ENCODE results near the gene KCNG3.

KCNG3 gene

DNA sequence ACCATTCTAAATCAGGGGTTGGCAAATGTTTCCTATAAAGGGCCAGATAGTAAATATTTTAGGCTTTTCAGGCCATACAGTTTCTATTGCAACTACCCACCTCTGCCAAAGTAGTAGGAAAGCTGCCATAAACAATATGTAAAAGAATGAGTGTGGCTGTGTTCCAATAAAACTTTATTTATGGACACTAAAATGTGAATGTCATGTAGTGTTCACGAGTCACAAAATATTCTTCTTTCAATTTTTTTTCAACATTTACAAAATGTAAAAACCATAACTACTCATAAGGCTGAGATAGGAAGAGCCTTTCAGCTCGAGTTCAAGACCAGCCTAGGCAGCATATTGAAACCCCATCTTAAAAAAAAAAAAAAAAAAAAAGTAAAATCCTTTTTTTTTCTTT is 13.4 kb downstream of the KCNG3 start:
- no peak for DNase-seq

DNA sequence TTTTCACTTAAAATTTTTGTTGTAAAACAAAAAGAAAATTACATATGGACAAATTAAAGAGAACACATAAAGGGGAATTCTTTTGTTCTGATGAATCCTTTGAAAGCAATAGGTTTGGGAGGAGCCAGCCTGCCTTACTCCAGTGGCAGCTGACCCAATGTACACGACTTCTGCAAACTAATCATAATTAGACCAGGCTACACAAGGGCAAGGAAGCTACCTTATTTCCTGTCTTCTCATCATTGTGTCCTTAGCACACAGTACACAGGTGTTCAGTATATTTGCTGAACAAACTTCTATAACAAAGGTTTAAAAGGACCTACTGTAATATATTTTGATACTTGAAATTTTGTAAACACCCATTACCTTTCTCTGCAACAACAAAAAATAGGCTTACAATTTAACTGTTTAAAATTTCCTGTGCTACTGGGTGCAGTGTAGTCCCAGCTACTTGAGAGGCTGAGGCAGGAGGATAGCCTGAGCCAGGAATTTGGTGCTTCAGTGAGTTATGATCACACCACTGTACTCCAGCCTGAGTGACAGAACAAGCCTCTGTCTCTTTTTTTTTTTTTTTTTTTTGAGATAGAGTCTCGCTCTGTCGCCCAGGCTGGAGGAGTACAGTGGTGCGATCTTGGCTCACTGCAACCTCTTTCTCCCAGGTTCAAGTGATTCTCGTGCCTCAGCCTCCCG is 18.9 kb downstream of the KCNG3 start:
- DNase-seq: no peak

DNA sequence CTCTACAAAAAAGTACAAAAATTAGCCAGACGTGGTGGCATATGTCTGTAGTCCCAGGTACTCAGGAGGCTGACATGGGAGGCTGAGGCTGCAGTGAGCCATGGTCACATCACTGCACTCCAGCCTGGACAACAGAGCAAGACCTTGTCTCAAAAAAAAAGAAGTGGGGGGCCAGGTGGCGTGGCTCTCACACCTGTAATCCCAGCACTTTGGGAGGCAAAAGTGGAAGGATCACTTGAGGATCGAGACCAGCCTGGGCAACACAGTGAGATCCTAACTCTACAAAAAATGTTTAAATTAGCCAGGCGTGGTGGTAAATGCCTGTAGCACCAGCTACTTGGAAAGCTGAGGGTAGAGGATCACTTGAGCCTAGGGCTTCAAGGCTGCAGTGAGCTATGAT is 23.1 kb downstream of the KCNG3 start:
- no peak for DNase-seq

DNA sequence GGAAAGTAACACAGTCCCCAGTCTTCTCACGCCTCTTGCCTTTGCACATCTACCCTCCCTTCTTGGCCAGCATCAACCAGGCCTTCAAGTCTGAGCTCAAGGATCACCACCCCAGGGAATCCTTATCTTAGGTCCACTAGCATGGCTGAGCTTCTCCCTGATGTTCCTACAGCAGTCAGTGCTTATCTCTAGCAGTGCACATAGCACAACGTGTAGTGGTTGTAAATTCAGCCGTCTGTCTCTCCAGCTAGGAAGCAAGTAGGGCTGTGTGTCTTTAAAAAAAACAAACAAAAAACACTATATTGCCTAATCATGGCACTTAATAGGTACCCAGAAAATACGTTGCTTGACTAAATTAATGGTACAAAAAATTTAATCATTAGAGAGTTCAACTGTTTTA is 29.2 kb downstream of the KCNG3 start:
- no peak for DNase-seq

DNA sequence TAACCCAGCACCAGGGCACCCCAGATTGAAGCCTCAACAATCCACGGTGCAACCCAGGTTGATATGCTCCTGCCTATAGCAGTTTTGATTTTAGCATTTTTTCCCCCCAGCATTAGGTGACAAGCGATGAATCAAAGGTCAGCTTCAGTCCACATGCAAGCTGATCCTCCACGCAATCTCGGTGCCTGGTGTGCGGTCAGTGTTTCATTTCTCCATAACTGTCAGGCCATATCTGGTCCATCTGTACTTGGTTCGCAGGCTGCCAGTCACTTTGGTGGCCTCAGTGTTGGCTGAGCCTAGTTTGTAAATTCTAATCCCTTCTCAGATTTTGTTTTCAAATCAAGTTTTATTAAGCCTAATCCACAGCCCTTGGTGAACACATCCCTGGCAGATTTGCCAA is 30.2 kb downstream of the KCNG3 start:
- DNase-seq: no peak

DNA sequence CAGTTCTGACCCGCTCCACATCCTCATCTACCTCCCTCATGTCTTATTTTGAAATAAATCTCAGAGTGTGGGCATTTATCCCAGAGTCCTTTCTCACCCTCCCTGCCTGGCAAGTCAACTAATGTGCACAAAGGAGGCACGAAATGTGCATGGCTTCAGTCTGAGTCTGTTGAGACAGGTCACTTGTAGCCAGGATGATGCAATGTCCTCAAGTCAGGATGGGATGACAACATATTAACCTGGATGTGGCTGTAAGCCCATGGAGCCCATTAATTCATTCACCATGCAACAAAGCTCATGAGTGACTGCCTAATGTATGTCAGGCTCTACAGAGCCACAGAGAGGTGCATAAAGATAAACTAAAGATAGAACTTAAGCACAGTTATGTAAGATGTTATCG is 34.5 kb downstream of the KCNG3 start:
- DNase-seq: no peak

DNA sequence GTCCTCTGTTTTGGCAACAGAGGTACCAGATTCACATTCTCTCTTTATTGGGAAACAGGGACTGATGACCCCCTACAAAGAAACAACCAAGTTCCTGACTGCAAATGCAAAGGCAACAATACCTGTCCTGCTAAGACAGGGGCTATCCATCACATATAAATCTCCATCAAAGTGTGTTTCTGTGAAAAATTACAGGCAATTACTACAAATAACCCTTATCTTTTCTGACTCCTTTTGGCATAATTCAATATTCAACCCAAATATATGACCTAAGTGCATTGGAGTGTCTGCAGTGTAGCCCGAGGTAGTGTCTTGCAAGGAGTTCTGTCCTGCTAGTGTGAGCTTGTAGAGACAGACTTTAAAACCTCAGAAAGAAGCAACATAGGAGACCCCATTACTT is 35.4 kb downstream of the KCNG3 start:
- DNase-seq: no peak

DNA sequence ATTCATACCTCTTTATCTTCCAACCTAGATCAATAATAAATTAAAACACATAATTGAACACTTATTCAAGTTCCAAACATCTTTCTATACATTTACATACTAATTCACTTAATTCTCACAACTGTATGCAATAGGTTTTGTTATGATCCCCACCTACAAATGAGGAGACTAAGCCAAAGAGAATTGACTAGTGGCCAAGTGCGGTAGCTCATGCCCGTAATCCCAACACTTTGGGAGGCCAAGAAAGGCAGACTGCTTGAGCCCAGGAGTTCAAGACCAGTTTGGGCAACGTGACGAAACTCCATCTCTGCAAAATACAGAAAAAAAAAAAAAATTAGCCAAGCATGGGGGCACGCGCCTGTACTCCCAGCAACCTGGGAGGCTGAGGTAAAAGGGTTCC is 36.8 kb downstream of the KCNG3 start:
- DNase-seq: no peak

DNA sequence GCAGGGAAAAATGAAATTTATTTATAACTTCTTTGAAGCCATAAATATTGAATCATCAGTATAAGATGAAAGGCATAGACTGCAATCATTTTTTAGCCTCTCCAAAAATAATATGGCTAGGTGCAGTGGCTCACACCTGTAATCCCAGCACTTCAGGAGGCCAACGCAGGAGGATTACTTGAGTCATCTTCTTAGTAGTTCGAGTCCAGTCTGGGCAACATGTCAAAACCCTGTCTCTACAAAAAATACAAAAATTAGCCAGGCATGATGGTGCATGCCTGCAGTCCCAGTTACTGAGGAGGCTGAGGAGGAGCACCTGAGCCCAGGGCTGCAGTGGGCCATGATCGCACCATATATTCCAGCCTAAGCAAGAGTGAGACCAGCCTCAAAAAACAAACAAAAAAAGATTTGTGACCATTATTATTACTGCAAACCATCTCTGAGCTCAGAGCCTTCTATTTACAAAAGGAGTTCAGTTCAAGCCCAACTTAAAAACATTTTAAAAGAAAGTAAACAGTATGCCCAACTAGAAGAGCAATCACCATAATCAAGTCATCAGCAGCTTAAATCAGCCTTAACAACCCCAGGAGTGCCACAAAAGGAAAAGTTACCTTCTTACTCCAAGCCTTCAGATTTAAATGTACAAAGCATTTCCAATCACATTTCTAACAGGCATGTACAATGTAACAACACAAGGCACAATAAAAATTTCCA is 37.5 kb downstream of the KCNG3 start:
- DNase-seq: no peak

DNA sequence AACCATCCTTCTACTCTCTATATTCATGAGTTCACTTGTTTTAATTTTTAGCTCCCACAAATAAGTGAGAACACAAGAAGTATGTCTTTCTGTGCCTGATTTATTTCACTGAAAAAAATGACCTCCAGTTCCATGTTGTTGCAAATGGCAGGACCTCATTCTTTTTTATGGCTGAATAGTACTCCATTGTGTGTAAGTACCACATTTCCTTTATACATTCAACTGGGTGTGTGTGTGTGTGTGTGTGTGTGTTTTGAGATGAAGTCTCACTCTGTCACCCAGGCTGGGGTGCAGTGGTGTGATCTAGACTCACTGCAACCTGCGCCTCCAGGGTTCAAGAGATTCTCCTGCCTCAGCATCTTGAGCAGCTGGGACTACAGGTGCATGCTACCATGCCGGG is 41.2 kb downstream of the KCNG3 start:
- no peak for DNase-seq

DNA sequence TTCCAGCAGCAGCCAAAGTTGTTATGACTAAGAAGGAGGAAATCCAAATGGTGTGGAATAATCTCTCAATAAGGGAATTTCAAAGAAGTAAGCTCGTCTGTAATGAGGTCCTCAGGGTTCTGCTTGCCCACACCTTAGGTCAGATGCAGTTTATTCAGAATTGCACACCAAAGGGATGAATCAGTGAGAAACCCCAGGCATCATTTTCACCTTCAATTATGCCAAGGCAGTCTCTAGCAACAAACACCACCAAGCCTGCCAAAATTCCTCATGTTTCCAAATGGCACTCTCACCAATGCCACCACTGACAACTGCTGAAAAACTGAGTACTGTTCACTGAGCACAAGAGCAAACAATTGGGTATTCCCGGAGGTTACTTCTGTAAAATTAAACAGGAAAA is 43.6 kb downstream of the KCNG3 start:
- no peak for DNase-seq

DNA sequence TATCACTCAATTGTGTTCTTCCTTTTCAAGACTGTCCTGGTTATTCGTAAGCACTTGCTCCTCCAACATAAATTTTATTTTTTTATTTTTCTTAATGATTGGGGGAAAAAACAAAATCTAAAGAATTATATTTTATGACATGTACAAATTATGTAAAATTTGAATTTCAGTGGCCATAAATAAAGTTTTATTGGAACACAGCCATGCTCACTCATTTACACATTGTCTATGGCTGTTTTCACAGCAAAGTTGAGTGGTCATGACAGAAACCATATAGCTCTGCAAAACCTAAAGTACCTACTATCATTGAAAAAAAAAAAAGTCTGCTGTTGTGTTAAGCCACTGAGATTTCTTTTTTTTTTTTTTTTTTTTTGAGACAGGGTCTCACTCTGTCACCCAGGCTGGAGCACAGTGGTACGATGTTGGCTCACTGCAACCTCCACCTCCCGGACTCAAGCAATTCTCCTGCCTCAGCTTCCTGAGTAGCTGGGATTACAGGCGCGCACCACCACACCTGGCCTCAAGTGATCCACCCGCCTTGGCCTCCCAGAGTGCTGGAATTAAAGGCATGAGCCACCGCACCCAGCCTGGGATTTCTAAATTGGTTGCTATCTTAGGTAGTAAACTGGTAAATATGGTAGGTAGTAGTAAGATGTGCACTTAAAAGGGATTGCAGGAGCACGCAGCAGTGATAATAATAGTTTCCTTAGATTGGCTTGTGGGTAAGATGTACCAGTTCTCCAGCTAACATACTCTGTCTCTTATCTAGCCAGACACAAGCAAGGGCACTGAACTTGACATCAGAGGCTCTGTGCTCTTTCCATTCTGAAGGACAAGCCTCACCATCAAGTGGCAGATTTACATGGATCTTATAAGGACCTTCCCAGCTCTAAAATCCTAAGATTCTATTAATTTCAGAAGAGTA is 44.4 kb downstream of the KCNG3 start:
- DNase-seq: no peak

DNA sequence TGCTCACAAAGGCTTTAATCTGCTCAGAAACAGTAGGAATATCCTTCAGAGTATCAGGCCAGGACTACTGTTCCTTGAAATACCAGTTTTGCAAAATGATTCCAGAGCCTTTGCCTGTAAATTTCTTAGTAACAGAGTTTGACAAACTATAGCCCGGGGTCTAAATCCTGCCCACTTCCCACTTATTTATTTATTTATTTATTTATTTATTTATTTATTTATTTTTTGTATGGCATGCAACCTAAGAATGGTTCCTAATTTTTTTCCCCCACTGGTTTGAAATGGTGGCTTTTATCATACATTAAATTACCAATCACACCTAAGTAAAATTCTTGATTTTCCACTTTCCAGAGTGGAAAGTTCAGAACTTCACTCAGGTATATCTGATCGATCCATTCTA is 45.6 kb downstream of the KCNG3 start:
- DNase-seq: no peak

DNA sequence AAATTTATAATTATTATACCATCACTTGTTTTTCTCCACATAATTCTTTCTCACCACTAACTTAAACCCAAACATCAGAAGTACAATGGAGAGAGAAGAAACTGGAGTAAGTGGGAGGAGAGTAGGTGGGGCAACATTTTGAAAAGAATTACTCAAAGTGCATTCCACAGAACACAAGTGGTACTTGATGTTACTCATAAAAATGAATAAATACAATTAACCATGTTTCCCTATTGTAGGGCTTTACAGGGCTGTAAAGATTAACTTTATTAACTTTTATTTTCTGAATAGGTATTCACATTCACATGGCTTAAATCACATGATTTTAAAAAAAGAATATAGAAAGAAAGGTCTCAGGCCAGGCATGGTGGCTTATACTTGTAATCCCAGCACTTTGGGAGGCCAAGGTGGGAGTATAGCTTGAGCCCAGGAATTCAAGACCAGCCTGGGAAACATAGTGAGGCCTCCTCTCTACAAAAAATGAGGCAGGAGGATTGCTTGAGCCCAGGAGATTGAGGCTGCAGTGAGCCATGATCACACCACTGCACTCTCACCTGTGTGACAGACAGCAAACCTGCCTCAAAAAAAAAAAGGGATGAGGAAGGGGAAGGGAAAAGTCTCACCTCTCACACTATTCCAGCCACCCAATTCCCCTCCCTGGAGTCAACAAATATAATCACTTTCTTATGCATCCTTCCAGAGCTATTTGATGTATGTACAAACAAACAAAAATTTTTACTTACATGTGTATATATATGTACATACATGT is 47.1 kb downstream of the KCNG3 start:
- DNase-seq: no peak

DNA sequence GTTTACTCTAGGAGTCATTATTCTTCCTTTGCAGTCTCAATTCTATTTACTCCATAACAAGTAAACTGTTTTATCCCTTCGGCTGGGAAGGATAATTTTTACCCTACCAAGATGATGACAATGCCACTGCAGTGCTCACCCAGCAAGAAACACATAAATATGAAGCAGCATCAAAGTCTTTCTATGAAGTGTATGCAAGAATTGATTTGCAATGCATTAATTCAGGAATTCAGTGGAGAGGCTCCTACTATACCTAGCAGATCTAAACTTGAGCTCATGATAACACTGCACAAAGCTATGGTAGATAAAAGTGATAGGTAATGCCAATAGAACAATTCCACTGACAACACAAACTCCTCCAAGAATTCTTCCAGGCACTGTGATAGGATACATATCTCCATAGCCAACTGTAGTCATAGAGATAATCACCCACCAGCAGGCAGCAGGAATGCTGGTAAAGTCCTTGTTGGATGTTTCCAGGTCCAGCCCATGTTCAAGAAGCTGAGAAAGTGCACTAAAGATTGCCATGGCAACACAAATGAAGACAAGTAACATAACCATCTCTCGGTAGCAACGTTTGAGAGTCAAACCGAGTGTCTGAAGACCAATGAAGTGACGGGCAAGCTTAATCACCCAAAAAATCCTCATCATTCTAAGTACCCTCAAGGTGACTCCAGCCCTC is 49.9 kb downstream of the KCNG3 start:
- no peak for DNase-seq

DNA sequence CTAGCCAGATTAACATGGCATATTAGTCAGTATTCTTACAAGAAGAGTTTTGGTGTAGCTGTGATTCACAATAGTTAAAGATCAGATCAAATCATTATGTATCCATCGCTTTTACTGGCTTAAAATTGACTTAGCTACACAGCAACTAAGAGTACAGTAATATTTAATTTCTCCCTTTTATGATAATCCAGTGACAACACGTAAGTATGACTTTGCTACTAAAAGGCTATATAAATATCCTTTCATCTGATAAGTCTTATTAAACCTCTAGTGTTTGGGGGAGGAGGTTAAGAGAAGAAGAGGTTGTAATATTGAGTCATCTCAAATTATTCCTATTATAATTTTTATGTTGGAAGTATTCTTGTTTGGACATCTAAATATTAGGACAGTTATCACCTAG is 51.0 kb downstream of the KCNG3 start:
- DNase-seq: no peak

DNA sequence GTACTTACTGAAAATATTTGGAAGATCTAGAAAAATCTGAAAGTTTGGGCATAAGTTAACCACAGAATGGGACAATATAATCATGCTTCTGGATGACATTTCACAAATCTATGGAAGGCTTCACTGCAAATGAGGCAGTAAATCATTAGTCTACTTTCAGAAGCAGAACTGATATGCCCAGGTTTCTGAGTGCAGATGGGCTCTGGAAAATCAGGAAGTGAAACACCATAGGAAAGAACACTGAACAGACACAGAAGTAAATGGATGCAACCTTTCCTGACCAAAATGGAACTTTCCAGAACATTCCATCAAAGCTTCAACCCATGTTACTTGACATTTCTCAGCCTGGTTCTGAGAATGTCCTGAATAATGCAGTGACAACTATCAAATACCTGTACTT is 55.1 kb downstream of the KCNG3 start:
- no peak for DNase-seq

DNA sequence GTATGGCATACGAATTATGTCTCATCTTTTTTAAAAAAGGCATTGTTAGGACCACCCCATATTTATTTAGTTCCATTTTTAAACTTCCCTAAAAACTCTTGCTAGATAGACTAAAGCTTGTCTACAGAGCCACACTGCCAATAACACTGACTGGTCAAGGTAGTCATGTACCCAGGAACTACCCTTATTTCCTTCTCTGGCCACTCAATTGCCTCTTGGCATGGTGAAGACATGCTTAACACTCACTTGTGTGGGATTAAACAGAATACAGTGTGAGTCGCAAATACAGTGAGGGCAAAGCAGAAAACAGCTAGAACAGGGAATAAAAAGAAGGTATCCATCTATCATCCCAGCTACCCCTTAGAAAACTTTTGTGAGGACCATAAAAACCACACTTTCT is 57.4 kb downstream of the KCNG3 start:
- no peak for DNase-seq

DNA sequence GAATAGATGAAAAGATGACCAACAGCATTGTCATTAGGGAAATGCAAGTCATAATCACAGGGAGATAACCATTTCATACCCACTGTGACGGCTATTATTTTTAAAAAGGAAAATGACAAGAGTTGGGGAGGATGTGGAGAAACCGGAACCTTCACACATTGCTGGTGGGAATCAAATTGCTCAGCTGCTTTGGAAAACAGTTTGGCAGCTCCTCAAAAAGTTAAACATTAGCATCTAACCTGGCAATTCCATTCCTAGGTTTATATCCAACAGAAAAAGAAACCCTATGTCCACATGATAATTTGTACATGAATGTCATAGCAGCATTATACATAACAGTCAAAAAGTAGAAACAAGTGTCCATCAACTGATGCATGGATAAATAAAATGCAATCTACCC is 58.2 kb downstream of the KCNG3 start:
- DNase-seq: no peak

DNA sequence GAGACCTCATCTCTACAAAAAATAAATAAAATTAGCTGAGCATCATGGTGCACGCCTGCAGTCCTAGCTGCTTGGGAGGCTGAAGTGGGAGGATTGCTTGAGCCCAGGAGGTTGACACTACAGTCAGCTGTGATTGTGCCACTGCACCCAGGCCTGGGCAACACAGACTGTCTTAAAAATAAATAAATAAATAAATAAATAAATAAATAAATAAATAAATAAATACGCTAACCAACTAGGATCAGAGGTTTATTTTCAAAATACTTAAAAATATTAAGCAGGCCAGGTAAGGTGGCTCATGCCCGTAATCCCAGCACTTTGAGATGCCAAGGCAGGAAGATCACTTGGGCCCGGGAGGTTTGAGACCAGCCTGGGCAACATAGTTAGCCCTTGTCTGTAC is 63.6 kb downstream of the KCNG3 start:
- no peak for DNase-seq

DNA sequence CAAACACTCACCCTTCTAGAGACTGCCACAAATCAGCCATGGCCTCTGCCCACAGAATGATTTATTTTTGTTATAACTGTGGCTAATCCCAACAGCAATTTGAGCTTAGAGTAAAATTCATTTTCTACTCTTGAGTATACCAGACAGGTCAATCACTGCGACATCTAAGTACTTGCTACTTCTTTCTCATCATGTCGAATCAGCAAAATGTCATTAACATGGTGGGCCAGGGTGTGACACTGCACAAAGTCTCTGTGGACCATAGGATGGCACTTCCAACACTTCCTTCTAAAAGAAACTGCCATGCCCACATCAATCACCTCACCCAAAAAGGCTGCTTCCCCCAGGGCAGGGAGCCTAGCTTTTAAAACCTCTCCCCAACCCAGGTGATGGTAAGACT is 64.4 kb downstream of the KCNG3 start:
- no peak for DNase-seq

DNA sequence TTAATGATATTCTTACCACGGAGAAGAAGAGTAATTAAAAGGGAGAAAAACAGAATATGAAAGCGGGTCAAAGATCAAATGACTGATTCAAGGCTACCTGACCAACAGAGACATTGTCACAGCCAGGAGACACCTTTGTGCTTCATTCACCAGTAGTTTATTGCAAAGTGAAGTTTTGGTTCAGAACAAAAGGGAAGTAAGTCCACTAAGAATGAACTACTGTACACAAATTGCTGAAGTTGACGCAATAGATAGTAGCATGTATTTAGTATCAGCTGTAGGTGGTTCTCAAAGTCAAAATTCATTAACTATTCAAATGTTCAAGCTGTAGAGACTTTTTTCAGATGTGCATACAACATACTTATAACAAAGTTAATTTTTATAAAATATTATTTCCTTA is 68.1 kb downstream of the KCNG3 start:
- DNase-seq: no peak

DNA sequence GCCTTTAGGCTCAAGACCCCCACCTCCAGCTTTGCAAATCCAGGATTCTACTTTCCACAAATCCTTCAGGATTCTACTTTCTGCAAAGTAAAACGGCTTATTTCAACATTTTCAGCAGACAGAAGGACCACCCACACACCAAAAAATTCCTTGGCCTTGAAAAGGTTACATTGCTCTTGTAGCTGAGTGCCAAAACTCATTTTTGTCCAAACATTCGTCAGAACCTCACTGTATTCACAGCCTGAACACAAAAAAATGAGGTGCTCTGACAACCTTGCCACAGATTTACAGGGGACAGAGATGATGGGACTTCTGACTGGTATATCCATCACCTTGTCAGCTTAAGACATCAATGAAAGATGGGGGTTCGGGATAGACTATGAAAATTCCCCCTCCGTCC is 69.7 kb downstream of the KCNG3 start:
- no peak for DNase-seq
